ENCODE data around the gene CIRBP. TPM values are rescaled to one million over a fixed set of nuclear protein-coding genes. Genes with fewer than 3 reads are reported as not detected.

CIRBP gene
- total RNA-seq, 3 donors from 2014 or later (not counting 1 experiment from before 2014, with no cell fraction given): 410 to 454 (median 440) TPM

DNA sequence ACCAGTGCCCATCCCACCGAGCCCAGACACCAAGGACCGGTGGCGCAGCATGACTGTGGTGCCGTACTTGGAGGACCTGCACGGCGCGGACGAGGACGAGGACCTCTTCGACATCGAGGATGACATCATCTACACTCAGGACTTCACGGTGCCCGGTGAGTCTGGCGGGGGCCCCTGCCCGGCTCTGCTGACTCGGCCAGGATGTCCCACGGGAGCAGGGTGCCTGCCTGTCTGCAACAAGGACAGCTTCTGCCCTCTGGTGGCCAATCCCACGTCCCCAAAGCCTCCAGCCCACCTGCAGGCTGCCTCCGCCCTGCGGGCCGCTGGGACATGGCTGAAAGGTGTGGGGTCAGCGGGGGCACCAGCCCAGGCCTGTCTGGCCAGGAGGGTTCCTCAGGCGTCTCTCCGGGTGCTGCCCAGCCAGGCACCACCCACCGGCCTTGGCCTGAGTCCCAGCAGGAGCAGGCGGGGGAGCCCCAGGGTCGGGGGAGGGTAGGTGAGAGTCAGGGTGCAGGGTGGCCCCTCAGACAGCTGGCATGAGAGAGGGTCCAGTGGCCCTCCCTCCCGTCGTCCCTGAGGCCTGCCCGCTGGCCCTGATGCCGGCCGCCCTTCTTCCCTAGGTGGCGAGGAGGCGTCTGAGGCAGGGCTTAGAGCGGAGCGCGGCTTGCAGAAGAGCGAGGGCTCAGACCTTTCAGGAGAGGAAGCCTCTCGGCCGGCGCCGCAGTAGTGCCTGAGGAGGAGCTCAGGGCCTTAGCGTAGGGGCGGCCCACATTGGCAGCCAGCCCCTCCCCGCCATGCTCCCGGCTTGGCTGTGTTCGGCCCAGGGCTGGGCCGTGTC is 45.9 kb upstream of the CIRBP start:
- 91% methylated on average over 48 of the region's 48 CpGs for WGBS (ENCODE audit: insufficient coverage)
- DNase-seq: peak in 1 of 2 donors; percentile 55
- Histone ChIP-seq H3K9me3 (ENCODE audit: control insufficient read depth, insufficient read depth, low read length) (no peaks in the 10 kb centered on the region), H3K4me3 (ENCODE audit: low read length) (no peak overlapping the region), H3K4me1 (ENCODE audit: control insufficient read depth, insufficient read depth, low read length) (no peaks in the 10 kb centered on the region), H3K27me3 (ENCODE audit: control insufficient read depth, insufficient read depth, low read length) (no peaks in the 10 kb centered on the region), H3K27ac (ENCODE audit: low read length) (no peak overlapping the region), H3K36me3 (ENCODE audit: control insufficient read depth, insufficient read depth, low read length) (peaks cover 47% of the 10 kb centered on the region)
- Mint-ChIP-seq H3K4me1 (no peaks in the 10 kb centered on the region), H3K27ac (no peak overlapping the region), H3K27me3 (ENCODE audit: low read depth in 2 of 2) (no peaks in the 10 kb centered on the region), H3K4me3 (no peak overlapping the region), H3K36me3 (no peaks in the 10 kb centered on the region), H3K9me3 (no peaks in the 10 kb centered on the region)
- intact Hi-C loops (cut with micrococcal nuclease): no loop called here
- peak in 1 of 3 donors; percentile 29 for ATAC-seq
- TF ChIP-seq, protein P1, sequence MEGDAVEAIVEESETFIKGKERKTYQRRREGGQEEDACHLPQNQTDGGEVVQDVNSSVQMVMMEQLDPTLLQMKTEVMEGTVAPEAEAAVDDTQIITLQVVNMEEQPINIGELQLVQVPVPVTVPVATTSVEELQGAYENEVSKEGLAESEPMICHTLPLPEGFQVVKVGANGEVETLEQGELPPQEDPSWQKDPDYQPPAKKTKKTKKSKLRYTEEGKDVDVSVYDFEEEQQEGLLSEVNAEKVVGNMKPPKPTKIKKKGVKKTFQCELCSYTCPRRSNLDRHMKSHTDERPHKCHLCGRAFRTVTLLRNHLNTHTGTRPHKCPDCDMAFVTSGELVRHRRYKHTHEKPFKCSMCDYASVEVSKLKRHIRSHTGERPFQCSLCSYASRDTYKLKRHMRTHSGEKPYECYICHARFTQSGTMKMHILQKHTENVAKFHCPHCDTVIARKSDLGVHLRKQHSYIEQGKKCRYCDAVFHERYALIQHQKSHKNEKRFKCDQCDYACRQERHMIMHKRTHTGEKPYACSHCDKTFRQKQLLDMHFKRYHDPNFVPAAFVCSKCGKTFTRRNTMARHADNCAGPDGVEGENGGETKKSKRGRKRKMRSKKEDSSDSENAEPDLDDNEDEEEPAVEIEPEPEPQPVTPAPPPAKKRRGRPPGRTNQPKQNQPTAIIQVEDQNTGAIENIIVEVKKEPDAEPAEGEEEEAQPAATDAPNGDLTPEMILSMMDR (IDR thresholded peaks at IDR 0.05): no peak

GRCh38 chr19:1224047-1224825 is 44.9 kb upstream of the CIRBP start:
- Mint-ChIP-seq H3K36me3 (no peaks in the 10 kb centered on the region), H3K27ac (no peak overlapping the region), H3K4me1 (no peaks in the 10 kb centered on the region), H3K9me3 (no peaks in the 10 kb centered on the region), H3K27me3 (ENCODE audit: low read depth in 2 of 2) (no peaks in the 10 kb centered on the region), H3K4me3 (no peak overlapping the region)
- ATAC-seq (no peak), DNase-seq (no peak)
- Histone ChIP-seq H3K4me3 (ENCODE audit: low read length) (no peak overlapping the region), H3K27ac (ENCODE audit: low read length) (no peak overlapping the region), H3K27me3 (ENCODE audit: control insufficient read depth, insufficient read depth, low read length) (no peaks in the 10 kb centered on the region), H3K36me3 (ENCODE audit: control insufficient read depth, insufficient read depth, low read length) (peaks cover 47% of the 10 kb centered on the region), H3K4me1 (ENCODE audit: control insufficient read depth, insufficient read depth, low read length) (no peaks in the 10 kb centered on the region), H3K9me3 (ENCODE audit: control insufficient read depth, insufficient read depth, low read length) (no peaks in the 10 kb centered on the region)
- 97% methylated on average over 16 of the region's 16 CpGs for WGBS (ENCODE audit: insufficient coverage)
- intact Hi-C loops (cut with micrococcal nuclease): no loop called here
- TF ChIP-seq, protein P1 (IDR thresholded peaks at IDR 0.05): no peak

DNA sequence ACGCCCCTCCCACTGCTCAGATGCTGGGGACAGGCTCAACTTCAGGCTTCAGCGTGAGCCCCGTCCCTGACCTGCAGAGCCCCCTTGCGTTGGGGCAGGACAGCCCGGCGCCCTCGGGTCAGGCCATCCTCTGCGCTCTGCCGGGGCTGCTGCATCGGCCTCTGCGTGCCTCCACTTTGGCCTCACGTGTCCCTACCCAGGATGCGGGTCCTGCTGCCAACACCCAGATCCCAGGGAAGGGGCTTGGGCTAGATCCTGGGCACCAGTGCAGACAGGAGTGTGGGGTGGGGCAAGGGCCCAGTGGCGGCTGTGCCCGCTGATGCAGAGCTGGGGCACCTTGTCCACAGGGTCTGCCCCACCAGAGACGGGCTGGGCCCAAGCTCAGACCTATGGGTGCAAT is 44.3 kb upstream of the CIRBP start:
- Histone ChIP-seq H3K27ac (ENCODE audit: low read length) (no peak overlapping the region), H3K36me3 (ENCODE audit: control insufficient read depth, insufficient read depth, low read length) (peaks cover 47% of the 10 kb centered on the region), H3K27me3 (ENCODE audit: control insufficient read depth, insufficient read depth, low read length) (no peaks in the 10 kb centered on the region), H3K4me1 (ENCODE audit: control insufficient read depth, insufficient read depth, low read length) (no peaks in the 10 kb centered on the region), H3K4me3 (ENCODE audit: low read length) (no peak overlapping the region), H3K9me3 (ENCODE audit: control insufficient read depth, insufficient read depth, low read length) (no peaks in the 10 kb centered on the region)
- no peaks in the 10 kb centered on the region for H3K36me3 Mint-ChIP-seq
- DNase-seq (no peak), ATAC-seq (no peak)
- no peaks in the 10 kb centered on the region for H3K9me3 Mint-ChIP-seq
- no peak overlapping the region for H3K4me3 Mint-ChIP-seq
- WGBS (ENCODE audit: insufficient coverage): 88% methylated on average over 16 of the region's 16 CpGs
- intact Hi-C loops (cut with micrococcal nuclease): no loop called here
- TF ChIP-seq, protein P1 (IDR thresholded peaks at IDR 0.05): no peak
- no peak overlapping the region for H3K27ac Mint-ChIP-seq
- H3K27me3 Mint-ChIP-seq (ENCODE audit: low read depth in 2 of 2): no peaks in the 10 kb centered on the region
- H3K4me1 Mint-ChIP-seq: no peaks in the 10 kb centered on the region
